ENCODE data around the gene ADAMTSL5.
A peak's percentile ranks its signal among the peaks of the same experiment; 100 is the strongest.
"Not testable (repeated sequence)": the region's sequence is repeated elsewhere in the genome, so short reads cannot be mapped to it uniquely, and the experiment has no call there.

The ADAMTSL5 gene

DNA sequence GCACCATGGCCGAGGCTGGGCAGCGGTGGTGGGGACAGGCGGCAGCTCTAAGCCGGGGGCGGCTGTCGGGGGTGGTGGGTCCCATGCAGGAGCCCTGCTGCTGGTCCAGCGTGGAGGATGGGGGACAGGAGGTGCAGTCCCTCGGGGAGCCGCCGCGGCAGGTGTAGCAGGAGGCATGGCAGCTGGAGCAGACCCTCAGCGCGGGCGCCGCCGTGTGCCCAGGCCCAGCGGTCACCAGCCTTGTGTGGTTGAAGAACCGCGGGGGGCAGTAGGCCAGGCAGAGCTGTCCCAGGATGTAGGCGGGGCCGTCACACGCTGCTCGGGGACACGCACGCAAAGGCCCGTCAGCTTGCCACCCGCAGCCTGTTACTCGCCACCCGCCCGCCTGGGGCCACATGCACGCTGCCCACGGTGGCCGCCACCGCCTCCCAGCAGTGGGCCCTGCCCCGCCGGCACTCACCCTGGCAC lies 30.9 kb downstream of the ADAMTSL5 start:
- DNase-seq (ENCODE audit: low read depth in 2 of 2), result no peak

- no peak for DNase-seq (ENCODE audit: low read depth in 2 of 2)
Measured at GRCh38 chr19:1481224-1481892, 31.5 kb downstream of the ADAMTSL5 start.

- DNase-seq (ENCODE audit: low read depth in 2 of 2), result peak; percentile 88 to 92
Measured at GRCh38 chr19:1478934-1479707, 33.7 kb downstream of the ADAMTSL5 start, which contains the start of gene C19orf25. C19orf25 (minus strand) TSS chr19:1479215; CDS start chr19:1478903, 312 bp downstream.

DNA sequence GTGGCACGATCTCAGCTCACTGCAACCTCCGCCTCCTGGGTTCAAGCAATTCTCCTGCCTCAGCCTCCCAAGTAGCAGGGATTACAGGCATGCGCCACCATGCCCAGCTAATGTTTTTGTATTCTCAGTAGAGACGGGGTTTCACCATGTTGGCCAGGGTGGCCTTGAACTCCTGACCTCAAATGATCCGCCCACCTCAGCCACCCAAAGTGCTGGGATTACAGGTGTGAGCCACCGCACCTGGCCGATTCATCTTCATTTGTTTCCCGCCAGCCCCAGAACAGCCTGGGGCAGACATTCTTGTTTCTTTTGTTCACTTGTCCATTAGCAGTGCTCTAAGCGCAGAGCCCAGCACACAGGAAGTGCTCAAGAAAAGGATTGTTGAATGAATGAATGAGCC lies 35.8 kb downstream of the ADAMTSL5 start:
- DNase-seq (ENCODE audit: low read depth in 2 of 2), result not testable (repeated sequence)

- no peak for DNase-seq (ENCODE audit: low read depth in 2 of 2)
Measured at GRCh38 chr19:1475751-1476437, 36.9 kb downstream of the ADAMTSL5 start.

- DNase-seq (ENCODE audit: low read depth in 2 of 2), result no peak
Measured at GRCh38 chr19:1474765-1475351, 38.0 kb downstream of the ADAMTSL5 start.

DNA sequence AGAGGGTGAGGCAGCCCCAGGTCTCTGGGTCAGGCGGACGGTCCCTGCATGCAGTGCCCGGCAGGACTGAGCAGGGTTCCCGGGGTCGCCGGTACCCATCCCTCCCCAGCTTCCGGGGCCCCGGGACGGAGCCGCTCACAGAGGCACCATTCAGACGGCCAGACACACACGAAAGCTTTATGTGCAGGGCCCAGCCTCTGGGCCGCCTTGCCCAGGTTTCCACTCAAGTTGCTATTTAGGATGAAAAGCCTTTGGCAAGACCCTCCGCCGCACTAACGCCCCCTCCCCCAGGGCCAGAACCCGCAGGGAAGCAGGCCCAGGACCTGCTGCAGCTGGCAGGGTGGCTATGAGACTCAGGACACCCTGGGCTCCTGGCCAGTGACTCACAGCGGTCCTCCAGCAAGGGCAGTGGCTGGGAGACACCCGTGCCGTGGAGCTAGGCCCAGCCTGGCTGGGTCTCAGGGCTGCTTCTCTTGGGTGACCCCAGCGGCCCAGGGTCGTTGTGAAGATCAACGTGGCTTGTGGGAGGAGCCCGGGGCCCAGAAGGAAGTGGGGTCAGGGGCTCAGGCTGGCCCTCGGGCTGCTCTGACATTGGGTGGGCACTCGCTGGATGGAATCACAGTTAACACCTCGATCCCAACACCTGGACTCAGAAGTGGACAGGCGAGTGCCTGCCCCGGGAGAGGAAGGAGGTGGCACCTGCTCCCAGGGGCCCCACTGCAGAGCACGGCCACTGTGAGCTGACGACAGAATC lies 38.6 kb downstream of the ADAMTSL5 start:
- DNase-seq (ENCODE audit: low read depth in 2 of 2), result no peak

DNA sequence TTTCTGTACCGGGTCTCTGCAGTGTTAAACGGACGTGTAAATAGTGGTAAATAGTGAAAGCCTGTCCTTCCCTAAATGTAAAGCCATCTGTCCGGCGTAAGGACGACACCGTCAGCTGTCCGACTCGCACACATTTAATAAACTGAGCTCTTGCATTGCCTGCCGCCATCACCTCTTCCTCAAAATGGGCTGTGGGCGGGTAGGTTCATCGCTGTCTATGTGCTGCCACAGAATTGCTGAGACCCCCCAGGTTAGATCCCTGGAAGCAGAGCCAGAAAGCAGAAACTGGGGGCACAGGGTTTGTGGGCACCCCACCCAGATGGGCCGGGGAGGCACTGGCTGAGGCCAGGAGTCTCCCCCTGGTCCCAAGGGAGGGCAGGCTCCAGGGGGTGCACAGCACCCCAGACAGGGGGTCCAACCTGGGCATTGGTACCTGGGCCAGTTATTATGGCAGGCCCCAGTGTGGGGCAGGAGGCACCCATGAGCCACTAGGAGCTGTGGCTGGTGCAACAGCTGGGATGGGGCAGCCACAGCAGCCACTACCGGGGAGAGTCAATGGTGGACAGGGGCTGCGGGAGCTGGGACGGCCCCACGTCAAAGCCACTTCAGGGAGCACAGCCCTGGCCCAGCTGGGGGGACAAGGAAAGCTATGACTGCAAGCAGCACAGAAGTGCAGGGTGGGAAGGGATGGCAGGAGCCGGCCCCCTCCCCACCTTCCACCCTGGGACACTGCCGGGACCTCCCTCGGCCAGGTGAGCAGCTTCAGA lies 39.6 kb downstream of the ADAMTSL5 start:
- DNase-seq (ENCODE audit: low read depth in 2 of 2), result no peak

GRCh38 chr19:1472231-1473084 lies 40.4 kb downstream of the ADAMTSL5 start:
- no peak for DNase-seq (ENCODE audit: low read depth in 2 of 2)

- DNase-seq (ENCODE audit: low read depth in 2 of 2), result no peak
Measured at GRCh38 chr19:1471515-1472160, 41.2 kb downstream of the ADAMTSL5 start.

DNA sequence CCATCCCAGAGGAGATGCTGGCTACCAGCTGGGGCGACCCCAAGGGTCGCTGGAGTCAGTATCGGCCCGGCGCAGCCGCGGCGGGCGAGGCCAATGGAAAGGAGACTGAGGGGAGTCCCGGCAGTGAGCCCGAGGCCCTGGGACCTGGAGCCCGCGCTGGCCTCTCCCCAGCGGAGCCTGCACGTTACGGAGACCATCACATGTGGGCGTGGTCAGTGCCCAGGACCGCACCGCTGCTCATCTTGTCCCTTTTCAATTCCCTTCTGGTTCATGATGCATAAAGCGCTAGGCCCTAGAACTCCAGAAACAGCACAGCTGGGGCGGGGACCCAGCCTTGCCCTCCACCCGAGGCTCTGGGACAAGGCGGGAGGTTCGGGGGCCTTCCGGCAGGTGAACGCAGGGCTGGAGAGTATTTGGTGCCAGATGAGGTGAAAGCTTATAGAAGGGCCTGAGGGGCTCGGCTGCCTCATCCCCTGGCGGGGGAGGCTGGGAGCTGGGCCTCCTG lies 41.8 kb downstream of the ADAMTSL5 start:
- no peak for DNase-seq (ENCODE audit: low read depth in 2 of 2)

DNA sequence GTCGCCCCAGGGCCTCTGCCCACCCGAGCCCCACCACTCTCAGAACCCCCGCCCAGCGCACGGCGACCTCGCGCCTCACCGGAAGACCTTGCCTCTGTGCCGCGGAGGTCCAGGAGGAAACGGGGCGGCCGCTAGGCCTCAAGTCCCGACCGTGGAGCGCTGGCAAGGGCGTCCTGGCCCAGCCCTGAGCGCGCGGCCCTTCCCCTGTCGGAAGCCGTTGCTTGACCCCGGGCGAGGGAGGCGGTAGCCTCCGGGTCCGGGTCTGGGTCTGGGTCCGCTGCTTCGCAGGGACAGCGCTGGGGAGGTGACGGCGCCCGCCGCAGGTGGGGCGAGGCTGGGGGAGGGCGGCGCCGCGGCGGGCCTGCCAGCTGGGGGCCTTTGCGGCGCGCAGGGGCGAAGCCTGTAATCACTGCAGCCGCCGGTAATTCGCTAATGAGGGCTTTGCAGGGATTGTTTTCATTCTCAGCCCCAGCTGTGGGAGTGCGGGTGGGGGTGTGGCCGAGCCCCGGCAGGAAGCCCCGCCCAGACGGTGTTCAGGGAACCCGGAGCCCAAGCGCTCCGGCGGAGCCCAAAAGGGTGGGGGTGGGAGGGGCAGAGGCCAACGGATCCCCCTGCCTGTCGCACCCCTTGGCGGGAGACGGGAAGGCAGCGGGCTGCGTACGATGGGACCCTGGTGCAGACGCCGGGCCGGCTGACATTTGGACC lies 42.4 kb downstream of the ADAMTSL5 start:
- DNase-seq (ENCODE audit: low read depth in 2 of 2), result peak in 1 of 2 donors; percentile 53

DNA sequence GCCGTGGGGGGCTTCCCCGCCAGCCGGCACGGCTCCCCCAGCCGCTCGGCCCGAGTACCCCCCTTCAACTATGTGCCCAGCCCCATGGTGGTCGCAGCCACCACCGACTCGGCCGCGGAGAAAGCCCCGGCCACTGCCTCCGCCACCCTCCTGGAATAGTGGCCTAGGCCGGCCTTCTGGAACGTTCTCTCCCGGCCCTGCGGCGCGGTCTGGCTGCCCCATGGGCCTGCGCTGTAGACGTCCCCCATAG lies 42.8 kb downstream of the ADAMTSL5 start:
- no peak for DNase-seq (ENCODE audit: low read depth in 2 of 2)

DNA sequence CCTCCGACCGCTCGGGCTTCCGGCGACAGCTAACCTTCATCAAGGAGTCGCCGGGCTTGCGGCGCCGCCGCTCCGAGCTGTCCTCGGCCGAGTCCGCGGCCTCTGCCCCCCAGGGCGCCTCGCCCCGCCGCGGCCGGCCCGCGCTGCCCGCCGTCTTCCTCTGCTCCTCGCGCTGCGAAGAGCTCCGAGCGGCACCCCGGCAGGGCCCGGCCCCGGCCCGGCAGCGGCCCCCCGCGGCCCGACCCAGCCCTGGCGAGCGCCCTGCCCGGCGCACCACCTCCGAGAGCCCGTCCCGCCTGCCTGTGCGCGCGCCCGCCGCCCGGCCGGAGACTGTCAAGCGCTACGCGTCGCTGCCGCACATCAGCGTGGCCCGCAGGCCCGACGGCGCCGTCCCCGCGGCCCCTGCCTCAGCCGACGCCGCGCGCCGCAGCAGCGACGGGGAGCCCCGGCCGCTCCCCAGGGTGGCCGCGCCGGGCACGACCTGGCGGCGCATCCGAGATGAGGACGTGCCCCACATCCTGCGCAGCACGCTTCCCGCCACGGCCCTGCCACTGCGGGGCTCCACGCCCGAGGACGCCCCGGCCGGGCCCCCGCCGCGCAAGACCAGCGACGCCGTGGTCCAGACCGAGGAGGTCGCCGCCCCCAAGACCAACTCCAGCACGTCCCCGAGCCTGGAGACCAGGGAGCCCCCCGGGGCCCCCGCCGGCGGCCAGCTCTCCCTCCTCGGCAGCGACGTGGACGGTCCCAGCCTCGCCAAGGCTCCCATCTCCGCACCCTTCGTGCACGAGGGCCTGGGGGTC lies 43.4 kb downstream of the ADAMTSL5 start:
- no peak for DNase-seq (ENCODE audit: low read depth in 2 of 2)

- DNase-seq (ENCODE audit: low read depth in 2 of 2), result no peak
Measured at GRCh38 chr19:1468821-1469254, 44.0 kb downstream of the ADAMTSL5 start.

GRCh38 chr19:1468274-1468820 lies 44.5 kb downstream of the ADAMTSL5 start:
- no peak for DNase-seq (ENCODE audit: low read depth in 2 of 2)

DNA sequence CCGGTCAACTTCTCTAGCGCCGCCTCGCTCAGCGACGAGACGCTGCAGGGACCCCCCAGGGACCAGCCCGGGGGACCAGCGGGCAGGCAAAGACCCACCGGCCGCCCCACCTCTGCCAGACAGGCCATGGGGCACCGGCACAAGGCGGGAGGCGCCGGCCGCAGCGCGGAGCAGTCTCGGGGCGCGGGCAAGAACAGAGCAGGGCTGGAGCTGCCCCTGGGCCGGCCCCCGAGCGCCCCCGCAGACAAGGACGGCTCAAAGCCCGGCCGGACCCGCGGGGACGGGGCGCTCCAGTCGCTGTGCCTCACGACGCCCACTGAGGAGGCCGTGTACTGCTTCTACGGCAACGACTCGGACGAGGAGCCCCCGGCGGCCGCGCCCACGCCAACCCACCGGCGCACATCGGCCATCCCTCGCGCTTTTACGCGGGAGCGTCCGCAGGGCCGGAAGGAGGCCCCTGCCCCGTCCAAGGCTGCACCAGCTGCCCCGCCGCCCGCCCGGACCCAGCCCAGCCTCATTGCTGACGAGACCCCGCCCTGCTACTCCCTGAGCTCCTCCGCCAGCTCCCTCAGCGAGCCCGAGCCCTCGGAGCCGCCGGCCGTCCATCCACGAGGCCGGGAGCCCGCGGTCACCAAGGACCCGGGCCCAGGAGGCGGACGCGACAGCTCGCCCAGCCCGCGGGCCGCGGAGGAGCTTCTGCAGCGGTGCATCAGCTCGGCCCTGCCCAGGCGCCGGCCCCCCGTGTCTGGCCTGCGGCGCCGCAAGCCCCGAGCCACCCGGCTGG lies 45.1 kb downstream of the ADAMTSL5 start:
- DNase-seq (ENCODE audit: low read depth in 2 of 2), result no peak
